AML-193 (cell line): ENCODE measurements around the gene RNF130.
"Not testable (repeated sequence)": the region's sequence is repeated elsewhere in the genome, so short reads cannot be mapped to it uniquely, and the experiment has no call there.

Experiments
- DNase-seq, 2 experiments: peaks; one replicate each; lab custom pipeline; 2025; lab: John Stamatoyannopoulos, UW

RNF130 gene

GRCh38 chr5:179974246-179974945, 97.2 kb downstream of the RNF130 start:
- DNase-seq = no peak

DNA sequence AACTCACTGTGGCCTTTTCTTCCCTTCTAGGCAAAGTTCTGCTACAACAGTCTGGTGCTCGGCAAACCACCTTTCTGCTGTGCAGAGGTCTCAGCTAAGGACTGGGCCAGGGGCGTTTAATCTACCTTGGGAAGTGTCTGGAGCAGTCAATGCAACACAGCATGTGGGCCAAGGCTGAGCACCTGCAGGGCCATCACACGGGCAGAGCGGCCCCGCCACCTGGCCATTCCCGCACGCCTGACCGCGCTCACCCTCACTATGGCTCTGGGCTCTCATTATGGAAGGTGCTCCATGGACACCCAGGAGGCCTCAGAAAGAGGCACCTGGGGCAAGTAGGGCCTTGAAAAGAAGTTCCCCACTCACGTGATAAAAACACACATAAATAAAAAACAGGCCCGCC, 98.2 kb downstream of the RNF130 start:
- no peak for DNase-seq

- DNase-seq = no peak
Measured at GRCh38 chr5:179969110-179969509, 102.4 kb downstream of the RNF130 start.

- DNase-seq = no peak
Measured at GRCh38 chr5:179967489-179967888, 104.1 kb downstream of the RNF130 start.

DNA sequence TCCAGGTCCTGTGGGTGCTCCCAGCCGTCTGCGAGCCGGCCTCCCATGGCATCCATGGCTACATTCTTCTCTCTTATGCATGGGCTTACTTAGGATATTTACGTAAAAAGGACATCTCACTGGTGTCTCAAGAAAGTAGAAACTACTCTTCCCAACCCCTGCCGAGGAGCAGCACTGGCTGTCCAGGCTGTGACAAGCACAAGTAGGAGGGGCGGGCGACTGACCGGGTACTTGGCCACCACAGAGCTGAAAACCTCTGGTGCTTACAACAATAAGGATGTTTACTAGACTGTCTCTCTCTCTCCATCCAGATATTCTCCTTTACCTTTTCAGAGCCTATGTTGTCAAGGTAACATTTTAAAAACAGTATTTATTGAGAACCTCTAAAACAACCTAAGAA, 107.5 kb downstream of the RNF130 start:
- no peak for DNase-seq

DNA sequence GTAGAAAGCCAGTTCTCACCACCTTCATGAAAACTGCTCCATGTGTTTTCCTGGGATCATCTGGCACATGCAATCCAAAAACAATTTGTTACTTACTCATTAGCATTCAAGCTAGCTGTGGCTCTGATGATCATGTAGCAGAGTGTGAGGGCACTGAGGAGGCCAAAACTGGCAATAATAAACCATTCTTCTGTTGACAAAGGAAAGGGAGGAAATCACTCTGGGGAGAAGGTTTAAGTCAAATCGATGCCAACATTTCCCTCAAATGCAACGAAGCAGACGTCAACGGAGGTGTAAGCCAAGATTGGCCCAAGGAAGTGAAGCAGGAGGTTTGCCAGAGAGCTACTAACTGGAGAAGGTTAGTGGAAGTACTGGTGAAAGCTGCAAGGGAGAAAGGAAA, 108.2 kb downstream of the RNF130 start:
- DNase-seq = no peak

- no peak for DNase-seq
Measured at GRCh38 chr5:179960204-179960831, 111.2 kb downstream of the RNF130 start.

- no peak for DNase-seq
Measured at GRCh38 chr5:179959641-179960040, 111.9 kb downstream of the RNF130 start.

- not testable (repeated sequence) for DNase-seq
Measured at GRCh38 chr5:179959118-179959517, 112.4 kb downstream of the RNF130 start.

DNA sequence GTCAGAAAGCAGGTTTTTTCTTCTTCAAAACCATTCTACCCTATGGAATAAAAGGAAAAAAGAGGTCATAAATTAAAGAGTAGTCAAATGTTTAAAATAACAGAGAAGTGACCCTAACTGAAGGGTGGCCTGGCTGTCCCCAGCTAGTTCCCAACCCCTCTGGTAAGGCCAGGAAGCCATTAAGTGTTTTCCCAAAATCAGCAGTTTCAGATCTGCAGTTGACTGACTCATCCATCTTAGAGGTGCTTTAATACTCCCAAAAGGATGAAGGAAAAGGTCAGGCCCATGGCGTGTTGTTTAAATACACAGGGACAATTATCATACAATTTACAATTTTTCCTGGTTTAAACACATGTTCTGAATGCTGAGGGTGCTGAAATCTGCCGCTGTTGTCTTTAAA, 115.9 kb downstream of the RNF130 start:
- DNase-seq = no peak

GRCh38 chr5:179955062-179955461, 116.5 kb downstream of the RNF130 start:
- no peak for DNase-seq

DNA sequence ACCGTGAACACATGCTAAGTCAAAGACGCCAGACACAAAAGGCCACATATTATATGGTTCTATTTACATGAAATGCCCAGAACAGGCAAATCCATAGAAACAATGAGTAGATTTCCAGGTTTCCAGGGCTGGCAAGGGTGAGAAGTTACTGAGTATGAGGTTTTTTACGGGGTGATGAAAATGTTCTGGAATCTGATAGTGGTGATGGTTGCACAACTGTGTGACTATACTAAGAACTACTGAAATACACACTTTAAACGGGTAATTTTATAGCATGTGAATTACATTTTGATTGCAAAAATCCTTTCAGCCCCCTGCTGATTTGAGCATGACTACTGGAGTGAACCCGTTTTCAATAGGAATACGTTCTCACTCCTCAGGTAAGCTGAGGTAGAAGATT, 117.1 kb downstream of the RNF130 start:
- no peak for DNase-seq

DNA sequence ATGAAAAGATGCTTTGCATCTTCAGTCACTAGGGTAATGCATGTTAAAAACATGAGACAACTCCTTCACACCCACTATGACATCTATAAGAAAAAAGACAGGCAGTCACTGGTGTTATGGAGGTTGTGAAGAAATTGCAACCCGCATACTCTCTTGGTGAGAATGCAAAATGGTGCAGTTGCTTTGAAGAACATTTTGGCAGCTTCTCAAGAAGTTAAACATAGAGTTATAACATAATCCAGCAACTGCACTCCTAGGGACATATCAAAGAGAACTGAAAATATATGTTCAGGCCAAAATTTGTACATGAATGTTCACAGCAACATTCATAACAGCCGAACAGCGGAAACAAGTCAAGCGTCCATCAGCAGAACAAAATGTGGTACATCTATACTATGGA, 117.6 kb downstream of the RNF130 start:
- no peak for DNase-seq

- DNase-seq = no peak
Measured at GRCh38 chr5:179936976-179937681, 134.4 kb downstream of the RNF130 start.

- no peak for DNase-seq
Measured at GRCh38 chr5:179930788-179931473, 140.6 kb downstream of the RNF130 start.

DNA sequence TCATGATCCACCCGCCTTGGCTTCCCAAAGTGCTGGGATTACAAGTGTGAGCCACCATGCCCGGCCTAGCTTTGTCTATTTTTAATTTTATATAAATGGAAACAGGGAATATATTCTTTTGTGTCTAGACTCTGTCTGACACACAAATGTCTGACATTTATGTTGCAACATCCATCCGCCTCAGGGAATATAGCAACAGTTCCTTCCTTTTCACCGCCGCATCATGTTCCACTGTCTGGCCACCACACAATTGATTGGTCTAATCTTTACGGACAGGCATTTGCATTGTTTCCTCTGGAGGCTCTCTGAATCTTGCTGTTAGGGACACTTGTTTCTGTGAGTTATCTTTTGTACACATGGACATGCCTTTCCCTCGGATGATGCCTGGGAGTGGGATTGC, 143.7 kb downstream of the RNF130 start:
- no peak for DNase-seq

DNA sequence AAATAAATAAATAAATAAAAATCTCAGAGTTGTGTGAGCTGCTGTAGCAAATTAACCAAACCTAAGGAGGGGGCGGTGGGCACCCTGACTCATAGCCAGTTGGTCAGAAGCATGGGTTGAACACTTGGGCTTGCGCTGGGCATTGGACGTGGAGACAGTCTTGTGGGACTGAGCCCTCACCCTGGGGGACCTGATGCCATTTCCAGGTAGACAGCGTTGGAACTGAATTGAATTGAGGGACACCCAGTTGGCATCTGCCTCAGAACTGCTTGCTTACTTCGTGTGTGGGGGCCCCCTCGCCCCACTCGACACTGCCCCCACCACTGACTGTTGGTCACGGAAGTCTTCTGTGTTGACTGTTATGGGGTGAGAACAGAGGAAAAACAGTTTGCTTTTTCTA, 144.9 kb downstream of the RNF130 start:
- no peak for DNase-seq

GRCh38 chr5:179923436-179923835, 148.1 kb downstream of the RNF130 start:
- peak; percentile 16 to 46 for DNase-seq

DNA sequence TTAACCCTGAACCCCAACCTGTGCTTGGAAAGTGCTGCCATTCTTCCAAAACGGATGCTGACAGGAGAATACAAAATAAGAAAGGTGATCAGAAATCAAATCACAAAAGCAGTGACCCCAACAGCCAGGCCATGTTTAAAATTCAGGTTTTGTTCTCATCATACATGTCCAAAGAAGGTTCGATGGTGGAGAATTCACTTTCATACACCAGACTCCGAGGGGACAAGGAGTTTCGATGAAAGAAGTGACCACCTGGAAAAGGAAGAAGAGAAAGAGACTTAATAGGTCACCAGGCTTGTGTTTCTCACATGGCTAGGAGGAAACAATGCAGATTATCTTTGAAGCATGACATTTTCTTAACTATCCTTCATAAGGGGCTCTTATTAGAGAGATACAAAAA, 151.4 kb downstream of the RNF130 start:
- DNase-seq = no peak

GRCh38 chr5:179919487-179920060, 152.0 kb downstream of the RNF130 start:
- DNase-seq = no peak

- DNase-seq = no peak
Measured at GRCh38 chr5:179918742-179919486, 152.6 kb downstream of the RNF130 start.

- DNase-seq = no peak
Measured at GRCh38 chr5:179916523-179916922, 155.0 kb downstream of the RNF130 start.
